Liver (tissue), 9 donors: ENCODE measurements around the gene ACKR2. TPM values are rescaled to one million over a fixed set of nuclear protein-coding genes. Genes with fewer than 3 reads are reported as not detected.

Experiments used
- DNase-seq: peaks from one replicate; pipeline ENCODE4 v3.0.0-alpha.2; 2017; ENCODE audit warnings: low spot score
- H3K27ac ChIP-seq, 2 donors: one replicate each; pipeline ENCODE4 v1.7.0; 2013; ENCODE audit warnings: inconsistent platforms in 2 of 2, low read length in 2 of 2, control low read depth in 1 of 2, low read depth in 1 of 2, mild to moderate bottlenecking in 1 of 2
- H3K27me3 ChIP-seq, 4 donors: one replicate each; pipeline versions ENCODE4 v1.6.1 to v1.7.0; 2013; ENCODE audit warnings: low read length in 3 of 4, inconsistent platforms in 1 of 4, mild to moderate bottlenecking in 1 of 4, moderate library complexity in 1 of 4; ENCODE audit not compliant: control insufficient read depth in 4 of 4, insufficient read depth in 4 of 4
- H3K36me3 ChIP-seq, 4 donors: one replicate each; pipeline versions ENCODE4 v1.6.1 to v1.7.0; 2013; ENCODE audit warnings: low read length in 3 of 4, mild to moderate bottlenecking in 3 of 4, low read depth in 1 of 4, moderate library complexity in 1 of 4; ENCODE audit not compliant: control insufficient read depth in 4 of 4, insufficient read depth in 3 of 4
- H3K4me1 ChIP-seq, 4 donors: one replicate each; pipeline versions ENCODE4 v1.6.1 to v1.7.0; 2013; ENCODE audit warnings: low read length in 3 of 4, mild to moderate bottlenecking in 3 of 4, moderate library complexity in 1 of 4; ENCODE audit not compliant: control insufficient read depth in 4 of 4, insufficient read depth in 4 of 4
- H3K4me3 ChIP-seq, 3 donors: one replicate each; pipeline versions ENCODE4 v1.6.1 to v1.7.0; 2013; ENCODE audit warnings: low read length in 3 of 3, control low read depth in 1 of 3, low read depth in 1 of 3, mild to moderate bottlenecking in 1 of 3
- H3K9ac ChIP-seq, 2 donors: one replicate each; pipeline ENCODE4 v1.7.0; 2013; ENCODE audit warnings: low read length in 2 of 2, mild to moderate bottlenecking in 2 of 2, moderate library complexity in 2 of 2, control low read depth in 1 of 2, low read depth in 1 of 2
- H3K9me3 ChIP-seq, 4 donors: one replicate each; pipeline versions ENCODE4 v1.6.1 to v1.7.0; 2013; ENCODE audit warnings: low read length in 3 of 4; ENCODE audit not compliant: control insufficient read depth in 4 of 4
- EGR1 ChIP-seq, 2 donors: IDR thresholded peaks; 2 replicates each; pipeline ENCODE4 v1.6.1; 2016 to 2018; ENCODE audit warnings: antibody characterized with exemption in 2 of 2, low read depth in 2 of 2
- FOXA1 ChIP-seq: IDR thresholded peaks from 2 replicates; pipeline ENCODE4 v1.6.1; 2016; ENCODE audit warnings: antibody characterized with exemption
- FOXA2 ChIP-seq: IDR thresholded peaks from 2 replicates; pipeline ENCODE4 v1.6.1; 2016; ENCODE audit warnings: antibody characterized with exemption
- GABPA ChIP-seq, 2 donors: IDR thresholded peaks in 1 of 2; conservative IDR thresholded peaks in 1 of 2; 2 replicates each; pipeline ENCODE4 v1.6.1; 2016; ENCODE audit warnings: antibody characterized with exemption in 2 of 2, mild to moderate bottlenecking in 1 of 2, moderate library complexity in 1 of 2
- HNF4A ChIP-seq, 2 donors: conservative IDR thresholded peaks; 2 replicates each; pipeline ENCODE4 v1.6.1; 2016; ENCODE audit warnings: antibody characterized with exemption in 2 of 2, mild to moderate bottlenecking in 2 of 2
- HNF4G ChIP-seq: IDR thresholded peaks from 2 replicates; pipeline ENCODE4 v1.6.1; 2016; ENCODE audit warnings: antibody characterized with exemption
- JUND ChIP-seq, 2 donors: IDR thresholded peaks; 2 replicates each; pipeline ENCODE4 v1.6.1; 2016; ENCODE audit warnings: antibody characterized with exemption in 2 of 2
- NR2F2 ChIP-seq: IDR thresholded peaks from 2 replicates; pipeline ENCODE4 v1.6.1; 2016; ENCODE audit warnings: antibody characterized with exemption
- RAD21 ChIP-seq, 2 donors: IDR thresholded peaks; 2 replicates each; pipeline ENCODE4 v1.6.1; 2016; ENCODE audit warnings: antibody characterized with exemption in 2 of 2, mild to moderate bottlenecking in 2 of 2
- RXRA ChIP-seq, 2 donors: IDR thresholded peaks; 2 replicates each; pipeline ENCODE4 v1.6.1; 2017 to 2018; ENCODE audit warnings: antibody characterized with exemption in 2 of 2, mild to moderate bottlenecking in 1 of 2
- SP1 ChIP-seq: IDR thresholded peaks from 2 replicates; pipeline ENCODE4 v1.6.1; 2018; ENCODE audit warnings: antibody characterized with exemption, mild to moderate bottlenecking
- TAF1 ChIP-seq: conservative IDR thresholded peaks from 2 replicates; pipeline ENCODE4 v1.6.1; 2016; ENCODE audit warnings: antibody characterized with exemption, mild to moderate bottlenecking
- YY1 ChIP-seq: IDR thresholded peaks from 2 replicates; pipeline ENCODE4 v1.6.1; 2016; ENCODE audit warnings: antibody characterized with exemption, mild to moderate bottlenecking
- WGBS: extraction: QIAGEN DNeasy Blood & Tissue Kit; methylation state at CpG from one replicate; pipeline ENCODE4 v1.1.7; 2013; 5-methylcytosine and 5-hydroxymethylcytosine counted together
- polyA plus RNA-seq, 2 donors: library from polyadenylated mRNA; stranded (reverse) in 1 of 2; unstranded in 1 of 2; fragments of 200-250 nt in 1 of 2; fragments of >200 nt in 1 of 2; fragmentation: Nextera tagmentation in 1 of 2; extraction: Ambion mirVana in 1 of 2; gene quantifications; one replicate each; pipeline versions ENCODE4 v1.2.1 to v1.2.3, GENCODE V29; 2013 to 2015
- total RNA-seq, 2 donors: library from RNA; depleted of rRNA; stranded (reverse); fragments of >200 nt; gene quantifications; one replicate each; pipeline ENCODE4 v1.2.3, GENCODE V29; 2014
- TF ChIP-seq, protein P1 (sequence below): IDR thresholded peaks from 2 replicates; pipeline ENCODE4 v1.6.1; 2016; ENCODE audit warnings: antibody characterized with exemption
- TF ChIP-seq, protein P2 (sequence below): IDR thresholded peaks from 2 replicates; pipeline ENCODE4 v1.6.1; 2016; ENCODE audit warnings: antibody characterized with exemption
- TF ChIP-seq, protein P3 (sequence below): IDR thresholded peaks from 2 replicates; pipeline ENCODE4 v1.6.1; 2016; ENCODE audit warnings: antibody characterized with exemption
- TF ChIP-seq, protein P4 (sequence below): IDR thresholded peaks from 2 replicates; pipeline ENCODE4 v1.6.1; 2016; ENCODE audit warnings: antibody characterized with exemption, mild to moderate bottlenecking
- TF ChIP-seq, protein P5 (sequence below): fragments of 150-350 bp; IDR thresholded peaks from 2 replicates; pipeline ENCODE4 v1.5.1; 2017; ENCODE audit warnings: improper control_type of control experiment, low read depth, low read length; ENCODE audit not compliant: missing input control
- donor health status: healthy.
- donor health status: healthy.
- donor health status: healthy.
- donor health status: healthy.
- donor health status: healthy.

The ACKR2 gene
- total and polyA plus RNA-seq, 4 donors: 7.3 to 19.3 (median 10.8) TPM

DNA sequence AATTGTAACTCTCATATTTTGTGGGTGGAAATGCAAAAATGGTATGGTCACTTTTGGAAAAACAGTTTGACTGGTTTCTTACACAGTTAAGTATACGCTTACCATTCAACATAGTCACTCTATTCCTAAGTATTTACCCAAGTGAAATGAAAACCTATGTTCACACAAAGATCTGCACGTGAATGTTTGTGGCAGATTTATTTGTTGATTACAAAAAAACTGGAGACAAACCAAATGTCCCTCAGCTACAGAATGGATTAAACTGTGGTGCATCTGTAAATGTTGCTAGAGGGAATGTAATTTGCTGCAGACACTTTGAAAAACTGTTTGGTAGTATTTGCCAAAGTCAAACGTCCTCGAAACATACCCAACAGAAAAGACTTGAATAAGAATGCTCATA lies 29.3 kb downstream of the ACKR2 start:
- whole genome bisulfite sequencing: 74% methylated on average over 4 of the region's 4 CpGs
- TF ChIP-seq TAF1 (no peak), JUND (IDR thresholded peaks at IDR 0.05) (no peak), FOXA2 (no peak), RAD21 (IDR thresholded peaks at IDR 0.05) (no peak), RXRA (IDR thresholded peaks at IDR 0.05) (no peak), EGR1 (IDR thresholded peaks at IDR 0.05; ENCODE audit: low read depth in 2 of 2) (no peak), SP1 (no peak), GABPA (IDR thresholded peaks at IDR 0.05 in 1 of 2, conservative IDR thresholded peaks at IDR 0.05 in 1 of 2) (no peak), FOXA1 (no peak), HNF4A (conservative IDR thresholded peaks at IDR 0.05) (no peak), NR2F2 (no peak), HNF4G (no peak), YY1 (no peak)
- TF ChIP-seq, protein P1, sequence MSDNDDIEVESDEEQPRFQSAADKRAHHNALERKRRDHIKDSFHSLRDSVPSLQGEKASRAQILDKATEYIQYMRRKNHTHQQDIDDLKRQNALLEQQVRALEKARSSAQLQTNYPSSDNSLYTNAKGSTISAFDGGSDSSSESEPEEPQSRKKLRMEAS: no peak
- TF ChIP-seq, protein P2, sequence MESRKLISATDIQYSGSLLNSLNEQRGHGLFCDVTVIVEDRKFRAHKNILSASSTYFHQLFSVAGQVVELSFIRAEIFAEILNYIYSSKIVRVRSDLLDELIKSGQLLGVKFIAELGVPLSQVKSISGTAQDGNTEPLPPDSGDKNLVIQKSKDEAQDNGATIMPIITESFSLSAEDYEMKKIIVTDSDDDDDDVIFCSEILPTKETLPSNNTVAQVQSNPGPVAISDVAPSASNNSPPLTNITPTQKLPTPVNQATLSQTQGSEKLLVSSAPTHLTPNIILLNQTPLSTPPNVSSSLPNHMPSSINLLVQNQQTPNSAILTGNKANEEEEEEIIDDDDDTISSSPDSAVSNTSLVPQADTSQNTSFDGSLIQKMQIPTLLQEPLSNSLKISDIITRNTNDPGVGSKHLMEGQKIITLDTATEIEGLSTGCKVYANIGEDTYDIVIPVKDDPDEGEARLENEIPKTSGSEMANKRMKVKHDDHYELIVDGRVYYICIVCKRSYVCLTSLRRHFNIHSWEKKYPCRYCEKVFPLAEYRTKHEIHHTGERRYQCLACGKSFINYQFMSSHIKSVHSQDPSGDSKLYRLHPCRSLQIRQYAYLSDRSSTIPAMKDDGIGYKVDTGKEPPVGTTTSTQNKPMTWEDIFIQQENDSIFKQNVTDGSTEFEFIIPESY: no peak
- TF ChIP-seq, protein P3, sequence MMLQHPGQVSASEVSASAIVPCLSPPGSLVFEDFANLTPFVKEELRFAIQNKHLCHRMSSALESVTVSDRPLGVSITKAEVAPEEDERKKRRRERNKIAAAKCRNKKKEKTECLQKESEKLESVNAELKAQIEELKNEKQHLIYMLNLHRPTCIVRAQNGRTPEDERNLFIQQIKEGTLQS: no peak
- TF ChIP-seq, protein P4, sequence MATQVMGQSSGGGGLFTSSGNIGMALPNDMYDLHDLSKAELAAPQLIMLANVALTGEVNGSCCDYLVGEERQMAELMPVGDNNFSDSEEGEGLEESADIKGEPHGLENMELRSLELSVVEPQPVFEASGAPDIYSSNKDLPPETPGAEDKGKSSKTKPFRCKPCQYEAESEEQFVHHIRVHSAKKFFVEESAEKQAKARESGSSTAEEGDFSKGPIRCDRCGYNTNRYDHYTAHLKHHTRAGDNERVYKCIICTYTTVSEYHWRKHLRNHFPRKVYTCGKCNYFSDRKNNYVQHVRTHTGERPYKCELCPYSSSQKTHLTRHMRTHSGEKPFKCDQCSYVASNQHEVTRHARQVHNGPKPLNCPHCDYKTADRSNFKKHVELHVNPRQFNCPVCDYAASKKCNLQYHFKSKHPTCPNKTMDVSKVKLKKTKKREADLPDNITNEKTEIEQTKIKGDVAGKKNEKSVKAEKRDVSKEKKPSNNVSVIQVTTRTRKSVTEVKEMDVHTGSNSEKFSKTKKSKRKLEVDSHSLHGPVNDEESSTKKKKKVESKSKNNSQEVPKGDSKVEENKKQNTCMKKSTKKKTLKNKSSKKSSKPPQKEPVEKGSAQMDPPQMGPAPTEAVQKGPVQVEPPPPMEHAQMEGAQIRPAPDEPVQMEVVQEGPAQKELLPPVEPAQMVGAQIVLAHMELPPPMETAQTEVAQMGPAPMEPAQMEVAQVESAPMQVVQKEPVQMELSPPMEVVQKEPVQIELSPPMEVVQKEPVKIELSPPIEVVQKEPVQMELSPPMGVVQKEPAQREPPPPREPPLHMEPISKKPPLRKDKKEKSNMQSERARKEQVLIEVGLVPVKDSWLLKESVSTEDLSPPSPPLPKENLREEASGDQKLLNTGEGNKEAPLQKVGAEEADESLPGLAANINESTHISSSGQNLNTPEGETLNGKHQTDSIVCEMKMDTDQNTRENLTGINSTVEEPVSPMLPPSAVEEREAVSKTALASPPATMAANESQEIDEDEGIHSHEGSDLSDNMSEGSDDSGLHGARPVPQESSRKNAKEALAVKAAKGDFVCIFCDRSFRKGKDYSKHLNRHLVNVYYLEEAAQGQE: no peak
- TF ChIP-seq, protein P5, sequence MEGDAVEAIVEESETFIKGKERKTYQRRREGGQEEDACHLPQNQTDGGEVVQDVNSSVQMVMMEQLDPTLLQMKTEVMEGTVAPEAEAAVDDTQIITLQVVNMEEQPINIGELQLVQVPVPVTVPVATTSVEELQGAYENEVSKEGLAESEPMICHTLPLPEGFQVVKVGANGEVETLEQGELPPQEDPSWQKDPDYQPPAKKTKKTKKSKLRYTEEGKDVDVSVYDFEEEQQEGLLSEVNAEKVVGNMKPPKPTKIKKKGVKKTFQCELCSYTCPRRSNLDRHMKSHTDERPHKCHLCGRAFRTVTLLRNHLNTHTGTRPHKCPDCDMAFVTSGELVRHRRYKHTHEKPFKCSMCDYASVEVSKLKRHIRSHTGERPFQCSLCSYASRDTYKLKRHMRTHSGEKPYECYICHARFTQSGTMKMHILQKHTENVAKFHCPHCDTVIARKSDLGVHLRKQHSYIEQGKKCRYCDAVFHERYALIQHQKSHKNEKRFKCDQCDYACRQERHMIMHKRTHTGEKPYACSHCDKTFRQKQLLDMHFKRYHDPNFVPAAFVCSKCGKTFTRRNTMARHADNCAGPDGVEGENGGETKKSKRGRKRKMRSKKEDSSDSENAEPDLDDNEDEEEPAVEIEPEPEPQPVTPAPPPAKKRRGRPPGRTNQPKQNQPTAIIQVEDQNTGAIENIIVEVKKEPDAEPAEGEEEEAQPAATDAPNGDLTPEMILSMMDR: no peak
- no peak for DNase-seq
- no peaks in the 10 kb centered on the region for H3K27me3 ChIP-seq
- H3K36me3 ChIP-seq: no peaks in the 10 kb centered on the region
- no peak overlapping the region for H3K9ac ChIP-seq
- H3K4me3 ChIP-seq: no peak overlapping the region
- no peaks in the 10 kb centered on the region for H3K9me3 ChIP-seq
- H3K4me1 ChIP-seq: peaks cover 0 to 14% (median 4%) of the 10 kb centered on the region in 4 donors
- H3K27ac ChIP-seq: no peak overlapping the region
